HepG2 (cell line): Measurements from ENCODE around the gene TALDO1. TPM values are rescaled to one million over a fixed set of nuclear protein-coding genes. Genes with fewer than 3 reads are reported as not detected.

Experiments
- ARID4A ChIP-seq: sonication (generic); formaldehyde crosslinking; IDR thresholded peaks from 2 replicates; pipeline ENCODE4 v1.5.0; 2020; ENCODE audit warnings: mild to moderate bottlenecking, missing genetic modification reagents, borderline replicate concordance
- CERS6 ChIP-seq: sonication (generic); formaldehyde crosslinking; IDR thresholded peaks from 2 replicates; pipeline ENCODE4 v1.5.0; 2020; ENCODE audit warnings: missing genetic modification reagents
- ELF1 ChIP-seq: sonication (generic); formaldehyde crosslinking; IDR thresholded peaks from 2 replicates; pipeline ENCODE4 v1.4.0; 2020; ENCODE audit warnings: missing genetic modification reagents
- ETS1 ChIP-seq: sonication (generic); formaldehyde crosslinking; IDR thresholded peaks from 2 replicates; pipeline ENCODE4 v1.4.0; 2020; ENCODE audit warnings: missing genetic modification reagents
- FIP1L1 ChIP-seq: fragments of 200-400 bp; formaldehyde crosslinking; IDR thresholded peaks from 2 replicates; pipeline ENCODE4 v1.6.1; 2018; ENCODE audit warnings: low read depth, mild to moderate bottlenecking, low read length, moderate library complexity, borderline replicate concordance; ENCODE audit not compliant: insufficient read depth
- MAF1 ChIP-seq: sonication (generic); formaldehyde crosslinking; IDR thresholded peaks from 2 replicates; pipeline ENCODE4 v1.5.0; 2020; ENCODE audit warnings: missing genetic modification reagents, borderline replicate concordance
- MAFF ChIP-seq: IDR thresholded peaks from 2 replicates; pipeline ENCODE4 v1.6.1; 2011; ENCODE audit warnings: low read depth, low read length, improper control_type of control experiment
- MXD4 ChIP-seq: IDR thresholded peaks from 2 replicates; pipeline ENCODE4 v1.6.1; 2016; ENCODE audit warnings: mild to moderate bottlenecking, missing biosample characterization, missing genetic modification reagents
- NCOA2 ChIP-seq: sonication (generic); formaldehyde crosslinking; IDR thresholded peaks from 2 replicates; pipeline ENCODE4 v1.8.0; 2022; ENCODE audit warnings: inconsistent platforms
- RARA ChIP-seq: IDR thresholded peaks from 2 replicates; pipeline ENCODE4 v1.6.1; 2016; ENCODE audit warnings: missing genetic modification reagents, missing compliant biosample characterization
- SETDB1 ChIP-seq: sonication (generic); formaldehyde crosslinking; IDR thresholded peaks from 2 replicates; pipeline ENCODE4 v1.5.1; 2020; ENCODE audit warnings: missing genetic modification reagents, mild to moderate bottlenecking, borderline replicate concordance
- STAG1 ChIP-seq: sonication (generic); formaldehyde crosslinking; IDR thresholded peaks from 2 replicates; pipeline ENCODE4 v1.4.0; 2020; ENCODE audit warnings: missing genetic modification reagents
- ZNF326 ChIP-seq: sonication (generic); formaldehyde crosslinking; IDR thresholded peaks from 2 replicates; pipeline ENCODE4 v1.4.0; 2020; ENCODE audit warnings: missing genetic modification reagents, borderline replicate concordance
- ZNF557 ChIP-seq: sonication (generic); formaldehyde crosslinking; IDR thresholded peaks from 2 replicates; pipeline ENCODE4 v1.4.0; 2020; ENCODE audit warnings: missing genetic modification reagents
- ZNF746 ChIP-seq: sonication (generic); formaldehyde crosslinking; IDR thresholded peaks from 2 replicates; pipeline ENCODE4 v1.8.0; 2022; ENCODE audit warnings: mild to moderate bottlenecking, missing genetic modification reagents
- ZNF780A ChIP-seq: sonication (generic); formaldehyde crosslinking; IDR thresholded peaks from 2 replicates; pipeline ENCODE4 v1.8.0; 2022; ENCODE audit warnings: mild to moderate bottlenecking, missing genetic modification reagents, moderate library complexity
- ZNF790 ChIP-seq: sonication (generic); formaldehyde crosslinking; IDR thresholded peaks from 2 replicates; pipeline ENCODE4 v1.8.0; 2022; ENCODE audit warnings: missing genetic modification reagents, mild to moderate bottlenecking, borderline replicate concordance
- ZSCAN22 ChIP-seq: sonication (generic); formaldehyde crosslinking; IDR thresholded peaks from 2 replicates; pipeline ENCODE4 v1.4.0; 2020; ENCODE audit warnings: mild to moderate bottlenecking, missing genetic modification reagents
- polyA plus RNA-seq, 8 experiments: library from polyadenylated mRNA; depleted of rRNA in 3 of 8; stranded (reverse) in 7 of 8; unstranded in 1 of 8; fragments of >200 nt; fragmentation: Illumina TruSeq in 4 of 8; extraction: Trizol in 4 of 8; gene quantifications; 2 replicates each; pipeline versions ENCODE4 v1.2.1 to v1.2.3, GENCODE V29; 2011 to 2016; ENCODE audit warnings: low read depth in 4 of 8, missing spikeins in 1 of 8, mixed read lengths in 1 of 8; ENCODE audit not compliant: insufficient read depth in 1 of 8
- total RNA-seq, 5 experiments: library from RNA; depleted of rRNA; stranded (reverse); fragments of >200 nt; fragmentation: Illumina TruSeq; extraction: Trizol; gene quantifications; 2 replicates each; pipeline ENCODE4 v1.2.3, GENCODE V29; 2016; ENCODE audit warnings: low read depth in 1 of 5
- TF ChIP-seq, protein P1 (sequence below): IDR thresholded peaks from 2 replicates; pipeline ENCODE4 v1.6.1; 2012; ENCODE audit warnings: low read length, improper control_type of control experiment

Gene TALDO1
- total and polyA plus RNA-seq, 2 of the 13 experiments (the other 11 are each of a cell fraction or from before 2014, with no cell fraction given), result 107 to 240 TPM

GRCh38 chr11:706957-707816, 40.1 kb upstream of the TALDO1 start (continued):
- TF ChIP-seq ETS1 (CRISPR knock-in tag), result no peak
- TF ChIP-seq, protein P1, sequence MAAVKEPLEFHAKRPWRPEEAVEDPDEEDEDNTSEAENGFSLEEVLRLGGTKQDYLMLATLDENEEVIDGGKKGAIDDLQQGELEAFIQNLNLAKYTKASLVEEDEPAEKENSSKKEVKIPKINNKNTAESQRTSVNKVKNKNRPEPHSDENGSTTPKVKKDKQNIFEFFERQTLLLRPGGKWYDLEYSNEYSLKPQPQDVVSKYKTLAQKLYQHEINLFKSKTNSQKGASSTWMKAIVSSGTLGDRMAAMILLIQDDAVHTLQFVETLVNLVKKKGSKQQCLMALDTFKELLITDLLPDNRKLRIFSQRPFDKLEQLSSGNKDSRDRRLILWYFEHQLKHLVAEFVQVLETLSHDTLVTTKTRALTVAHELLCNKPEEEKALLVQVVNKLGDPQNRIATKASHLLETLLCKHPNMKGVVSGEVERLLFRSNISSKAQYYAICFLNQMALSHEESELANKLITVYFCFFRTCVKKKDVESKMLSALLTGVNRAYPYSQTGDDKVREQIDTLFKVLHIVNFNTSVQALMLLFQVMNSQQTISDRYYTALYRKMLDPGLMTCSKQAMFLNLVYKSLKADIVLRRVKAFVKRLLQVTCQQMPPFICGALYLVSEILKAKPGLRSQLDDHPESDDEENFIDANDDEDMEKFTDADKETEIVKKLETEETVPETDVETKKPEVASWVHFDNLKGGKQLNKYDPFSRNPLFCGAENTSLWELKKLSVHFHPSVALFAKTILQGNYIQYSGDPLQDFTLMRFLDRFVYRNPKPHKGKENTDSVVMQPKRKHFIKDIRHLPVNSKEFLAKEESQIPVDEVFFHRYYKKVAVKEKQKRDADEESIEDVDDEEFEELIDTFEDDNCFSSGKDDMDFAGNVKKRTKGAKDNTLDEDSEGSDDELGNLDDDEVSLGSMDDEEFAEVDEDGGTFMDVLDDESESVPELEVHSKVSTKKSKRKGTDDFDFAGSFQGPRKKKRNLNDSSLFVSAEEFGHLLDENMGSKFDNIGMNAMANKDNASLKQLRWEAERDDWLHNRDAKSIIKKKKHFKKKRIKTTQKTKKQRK, result no peak
- TF ChIP-seq CERS6 (CRISPR knock-in tag), result no peak
- 0 out of 2 replicates have a peak, but pooled peaks have one; percentile 20 for TF ChIP-seq SETDB1 (CRISPR knock-in tag)
- TF ChIP-seq ZSCAN22 (CRISPR knock-in tag), result 0 out of 2 replicates have a peak, but pooled peaks have one; percentile 51
- TF ChIP-seq MAF1 (CRISPR knock-in tag), result peak; percentile 26; the same call in 1 of the 2 replicates
- peak; percentile 90 for TF ChIP-seq ARID4A (CRISPR knock-in tag)
- TF ChIP-seq ZNF790 (CRISPR knock-in tag), result no peak
- peak; percentile 64; the same call in 1 of the 2 replicates for TF ChIP-seq ELF1 (CRISPR knock-in tag)
- TF ChIP-seq ZNF557, result no peak
- 0 out of 2 replicates have a peak, but pooled peaks have one; percentile 21 for TF ChIP-seq ZNF326 (CRISPR knock-in tag)
- TF ChIP-seq RARA (CRISPR knock-in tag), result peak; percentile 96
- no peak for TF ChIP-seq FIP1L1
- no peak for TF ChIP-seq ZNF780A (CRISPR knock-in tag)
- TF ChIP-seq MXD4 (CRISPR knock-in tag), result 0 out of 2 replicates have a peak, but pooled peaks have one; percentile 40
- TF ChIP-seq STAG1 (CRISPR knock-in tag), result 0 out of 2 replicates have a peak, but pooled peaks have one; percentile 2
- TF ChIP-seq ZNF746 (CRISPR knock-in tag), result peak; percentile 99
- TF ChIP-seq MAFF, result no peak
- peak; percentile 59 for TF ChIP-seq NCOA2 (CRISPR knock-in tag)
